Astrocyte of the spinal cord (primary cell): ENCODE measurements around the gene SLC4A1AP.

Experiments used
- DNase-seq: peaks from one replicate; pipeline ENCODE4 v3.0.0; 2011; ENCODE audit warnings: low read depth, low spot score
- H3K4me3 ChIP-seq: 2 replicates; pipeline ENCODE4 v1.5.1; 2011; ENCODE audit warnings: low read depth, mild to moderate bottlenecking, low read length, moderate library complexity
- CTCF ChIP-seq: IDR thresholded peaks from 2 replicates; pipeline ENCODE4 v1.5.1; 2012; ENCODE audit warnings: low read depth, mild to moderate bottlenecking, low read length, inconsistent platforms
- in situ Hi-C: cut with HindIII; loops from 2 replicates; pipeline ENCODE4 v1.10.0; 2017; ENCODE audit warnings: low sequenced_read_pairs

SLC4A1AP gene

GRCh38 chr2:27721335-27721734 is 57.6 kb downstream of the SLC4A1AP start:
- DNase-seq = no peak
- in situ Hi-C loops = no loop called here
- H3K4me3 ChIP-seq = no peak overlapping the region
- TF ChIP-seq CTCF = no peak

DNA sequence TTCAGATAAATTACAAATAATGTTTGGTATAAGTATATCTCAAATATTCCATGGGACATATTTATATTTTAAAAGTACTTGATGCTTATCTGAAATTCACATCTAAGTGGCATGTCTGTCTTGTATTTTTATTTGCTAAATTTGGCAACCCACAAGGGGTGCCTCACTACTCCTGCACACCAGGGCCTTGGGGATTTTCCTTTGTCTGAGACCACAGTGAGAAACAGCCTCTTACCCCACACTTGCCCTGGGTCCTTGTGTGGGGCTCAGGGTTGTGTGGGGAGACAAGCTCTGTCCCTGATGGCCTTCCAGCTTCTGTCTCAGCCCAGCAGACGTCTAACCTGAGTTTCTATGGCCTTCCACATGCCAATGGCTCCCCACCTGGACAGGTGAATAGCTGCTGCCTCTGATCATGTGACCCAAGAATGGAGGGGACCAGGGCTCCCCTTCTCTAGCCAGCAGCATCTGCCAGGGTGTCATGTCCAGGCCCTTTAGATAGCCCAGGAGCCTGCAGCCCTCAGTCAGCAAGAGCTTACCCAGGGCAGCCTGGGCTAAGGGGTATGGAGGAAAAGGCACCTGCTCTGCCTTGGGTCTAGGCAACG is 58.3 kb downstream of the SLC4A1AP start:
- H3K4me3 ChIP-seq = no peak overlapping the region
- no peak for DNase-seq
- TF ChIP-seq CTCF = no peak
- in situ Hi-C loops = no loop called here

- H3K4me3 ChIP-seq = no peak overlapping the region
- TF ChIP-seq CTCF = peak; percentile 88
- peak; percentile 76 for DNase-seq
- in situ Hi-C loops = no loop called here
Observed at GRCh38 chr2:27723372-27724144, 59.9 kb downstream of the SLC4A1AP start.

GRCh38 chr2:27724191-27724590 is 60.5 kb downstream of the SLC4A1AP start:
- DNase-seq = no peak
- in situ Hi-C loops = no loop called here
- no peak overlapping the region for H3K4me3 ChIP-seq
- TF ChIP-seq CTCF = no peak

DNA sequence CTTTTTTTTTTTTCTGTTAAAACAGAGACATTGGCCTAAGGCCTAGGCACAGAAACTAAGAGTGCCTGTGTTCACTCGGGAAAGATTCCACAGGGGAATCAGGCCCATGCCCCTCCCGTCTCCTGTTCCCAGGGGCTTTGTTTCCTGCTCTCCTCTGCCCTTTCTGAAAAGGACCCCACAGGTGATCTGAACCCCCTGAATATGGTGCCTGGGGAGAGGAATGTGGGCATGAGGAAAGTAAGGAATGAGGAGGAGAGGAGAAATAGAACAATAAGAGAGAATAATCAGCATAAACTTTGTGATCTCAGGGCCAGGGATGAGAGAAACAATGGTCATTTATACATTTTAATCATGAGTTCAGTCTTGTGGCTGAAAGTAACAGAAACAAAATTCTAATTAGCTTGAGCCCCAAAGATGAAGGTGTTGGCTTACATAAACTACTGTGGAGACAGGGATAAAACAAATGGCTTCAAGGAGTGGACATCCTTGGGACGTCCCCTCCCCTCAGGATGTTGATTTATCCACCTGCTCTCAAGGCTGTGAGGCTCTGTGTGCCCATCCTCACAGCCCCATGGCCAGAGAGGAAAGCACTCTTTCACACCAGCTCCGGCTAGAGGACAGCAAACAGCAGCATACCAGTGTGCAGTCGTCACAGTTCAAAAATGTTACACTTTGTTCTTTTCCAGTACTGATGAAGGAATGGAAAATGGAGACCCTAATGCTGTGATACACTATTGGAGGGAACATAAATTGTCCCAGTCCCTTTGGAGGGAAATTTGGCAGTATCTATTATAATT is 61.4 kb downstream of the SLC4A1AP start:
- DNase-seq = peak; percentile 57
- in situ Hi-C loops = no loop called here
- TF ChIP-seq CTCF = no peak
- no peak overlapping the region for H3K4me3 ChIP-seq

DNA sequence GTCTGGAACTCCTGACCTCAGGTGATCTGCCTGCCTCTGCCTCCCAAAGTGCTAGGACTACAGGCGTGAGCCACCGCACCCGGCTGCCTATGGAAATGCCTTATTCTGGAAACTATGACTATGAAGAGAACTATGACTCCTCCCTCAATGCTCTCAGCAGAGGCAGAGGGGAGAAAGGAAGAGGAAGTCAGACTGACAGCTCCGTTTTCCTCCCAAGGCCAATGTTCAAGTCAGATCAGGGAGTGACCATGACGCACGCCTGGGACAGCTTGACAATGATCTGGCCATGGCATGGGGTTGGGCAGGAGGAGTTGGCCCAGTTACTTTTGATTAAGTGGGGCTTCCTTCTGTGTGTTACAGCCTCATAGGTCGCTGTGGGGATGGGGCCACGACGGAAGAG is 63.6 kb downstream of the SLC4A1AP start:
- TF ChIP-seq CTCF = no peak
- no peak overlapping the region for H3K4me3 ChIP-seq
- in situ Hi-C loops = no loop called here
- no peak for DNase-seq
